Panc1 (cell line): ENCODE measurements around the gene ADGRF1.

Experiments
- POLR2AphosphoS5 ChIP-seq: IDR thresholded peaks from 2 replicates; pipeline ENCODE4 v1.6.1; 2012; ENCODE audit warnings: mild to moderate bottlenecking, low read depth, low read length, moderate library complexity
- TCF7L2 ChIP-seq: IDR thresholded peaks from 2 replicates; pipeline ENCODE4 v1.6.1; 2011; ENCODE audit warnings: mild to moderate bottlenecking, low read depth, low read length, inconsistent platforms
- TF ChIP-seq, protein P1 (sequence below): fragments of 450-650 bp; IDR thresholded peaks from 2 replicates; pipeline ENCODE4 v1.5.1; 2017; ENCODE audit warnings: mild to moderate bottlenecking
- TF ChIP-seq, protein P2 (sequence below), 2 experiments: IDR thresholded peaks; 2 replicates each; pipeline ENCODE4 v1.6.1; 2011 to 2012; ENCODE audit warnings: low read depth in 2 of 2, control low read depth in 1 of 2, low read length in 1 of 2, mild to moderate bottlenecking in 1 of 2, moderate library complexity in 1 of 2; ENCODE audit not compliant: insufficient read depth in 1 of 2

DNA sequence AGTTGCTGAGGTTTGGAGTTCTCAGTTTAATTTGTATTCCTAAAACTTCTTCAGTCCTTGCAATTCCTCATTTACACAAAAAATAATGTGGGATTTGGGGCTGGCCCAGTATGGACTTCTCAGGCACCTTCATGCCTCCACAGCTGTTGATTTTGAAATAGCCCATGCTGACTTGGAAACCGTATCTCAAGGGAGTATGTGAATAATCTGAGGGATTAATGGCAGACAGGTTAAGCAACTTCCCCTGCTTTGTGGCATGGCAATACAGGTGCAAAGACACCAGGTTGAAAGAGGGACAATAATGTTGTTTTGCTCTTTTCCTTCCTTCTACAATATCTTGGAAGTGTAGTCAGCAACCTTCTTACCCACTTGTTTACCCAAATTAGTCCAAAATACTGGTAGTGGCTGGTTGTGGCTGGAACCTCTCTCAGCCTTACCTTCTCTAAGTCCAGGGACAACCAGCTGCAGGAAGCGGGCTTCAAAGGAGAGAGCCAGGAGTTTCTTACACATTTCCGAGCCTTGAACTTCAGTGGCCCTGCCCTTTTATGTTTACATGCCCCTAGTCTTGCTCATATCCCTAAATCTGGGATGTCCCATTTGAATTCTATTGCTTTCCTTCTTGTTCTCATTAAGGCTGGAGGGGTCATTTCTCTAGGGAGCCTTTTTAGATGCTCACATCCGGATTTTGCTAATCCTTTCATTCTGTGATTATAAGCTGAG lies 44.1 kb upstream of the ADGRF1 start:
- TF ChIP-seq, protein P1, sequence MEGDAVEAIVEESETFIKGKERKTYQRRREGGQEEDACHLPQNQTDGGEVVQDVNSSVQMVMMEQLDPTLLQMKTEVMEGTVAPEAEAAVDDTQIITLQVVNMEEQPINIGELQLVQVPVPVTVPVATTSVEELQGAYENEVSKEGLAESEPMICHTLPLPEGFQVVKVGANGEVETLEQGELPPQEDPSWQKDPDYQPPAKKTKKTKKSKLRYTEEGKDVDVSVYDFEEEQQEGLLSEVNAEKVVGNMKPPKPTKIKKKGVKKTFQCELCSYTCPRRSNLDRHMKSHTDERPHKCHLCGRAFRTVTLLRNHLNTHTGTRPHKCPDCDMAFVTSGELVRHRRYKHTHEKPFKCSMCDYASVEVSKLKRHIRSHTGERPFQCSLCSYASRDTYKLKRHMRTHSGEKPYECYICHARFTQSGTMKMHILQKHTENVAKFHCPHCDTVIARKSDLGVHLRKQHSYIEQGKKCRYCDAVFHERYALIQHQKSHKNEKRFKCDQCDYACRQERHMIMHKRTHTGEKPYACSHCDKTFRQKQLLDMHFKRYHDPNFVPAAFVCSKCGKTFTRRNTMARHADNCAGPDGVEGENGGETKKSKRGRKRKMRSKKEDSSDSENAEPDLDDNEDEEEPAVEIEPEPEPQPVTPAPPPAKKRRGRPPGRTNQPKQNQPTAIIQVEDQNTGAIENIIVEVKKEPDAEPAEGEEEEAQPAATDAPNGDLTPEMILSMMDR = no peak
- TF ChIP-seq, protein P2, sequence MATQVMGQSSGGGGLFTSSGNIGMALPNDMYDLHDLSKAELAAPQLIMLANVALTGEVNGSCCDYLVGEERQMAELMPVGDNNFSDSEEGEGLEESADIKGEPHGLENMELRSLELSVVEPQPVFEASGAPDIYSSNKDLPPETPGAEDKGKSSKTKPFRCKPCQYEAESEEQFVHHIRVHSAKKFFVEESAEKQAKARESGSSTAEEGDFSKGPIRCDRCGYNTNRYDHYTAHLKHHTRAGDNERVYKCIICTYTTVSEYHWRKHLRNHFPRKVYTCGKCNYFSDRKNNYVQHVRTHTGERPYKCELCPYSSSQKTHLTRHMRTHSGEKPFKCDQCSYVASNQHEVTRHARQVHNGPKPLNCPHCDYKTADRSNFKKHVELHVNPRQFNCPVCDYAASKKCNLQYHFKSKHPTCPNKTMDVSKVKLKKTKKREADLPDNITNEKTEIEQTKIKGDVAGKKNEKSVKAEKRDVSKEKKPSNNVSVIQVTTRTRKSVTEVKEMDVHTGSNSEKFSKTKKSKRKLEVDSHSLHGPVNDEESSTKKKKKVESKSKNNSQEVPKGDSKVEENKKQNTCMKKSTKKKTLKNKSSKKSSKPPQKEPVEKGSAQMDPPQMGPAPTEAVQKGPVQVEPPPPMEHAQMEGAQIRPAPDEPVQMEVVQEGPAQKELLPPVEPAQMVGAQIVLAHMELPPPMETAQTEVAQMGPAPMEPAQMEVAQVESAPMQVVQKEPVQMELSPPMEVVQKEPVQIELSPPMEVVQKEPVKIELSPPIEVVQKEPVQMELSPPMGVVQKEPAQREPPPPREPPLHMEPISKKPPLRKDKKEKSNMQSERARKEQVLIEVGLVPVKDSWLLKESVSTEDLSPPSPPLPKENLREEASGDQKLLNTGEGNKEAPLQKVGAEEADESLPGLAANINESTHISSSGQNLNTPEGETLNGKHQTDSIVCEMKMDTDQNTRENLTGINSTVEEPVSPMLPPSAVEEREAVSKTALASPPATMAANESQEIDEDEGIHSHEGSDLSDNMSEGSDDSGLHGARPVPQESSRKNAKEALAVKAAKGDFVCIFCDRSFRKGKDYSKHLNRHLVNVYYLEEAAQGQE (IDR thresholded peaks at IDR 0.05; ENCODE audit: insufficient read depth in 1 of 2, low read depth in 2 of 2, low read length in 1 of 2) = no peak
- TF ChIP-seq POLR2AphosphoS5 = no peak
- no peak for TF ChIP-seq TCF7L2
